IMR-90 (cell line): Measurements from ENCODE around the gene AFM. TPM values are rescaled to one million over a fixed set of nuclear protein-coding genes. Genes with fewer than 3 reads are reported as not detected.

Experiments
- ATAC-seq: fragments of 200-7000 bp; cut with Tn5 transposase; 2 replicates; pipeline ENCODE4 v1.9.1; 2020; ENCODE audit warnings: low read depth, mild to moderate bottlenecking, moderate library complexity
- BruUV-seq: library from RNA; stranded (reverse); fragments of 400-500 nt; replicated peaks from 2 replicates; lab custom pipeline; 2021; lab: Mats Ljungman, UMichigan
- CTCF ChIA-PET: fragments of 300-600 bp; formaldehyde crosslinking; extraction: SDS; loops from one replicate; lab custom pipeline; 2021; ENCODE audit warnings: antibody characterized with exemption; lab: Yijun Ruan, JAX
- POLR2A ChIA-PET: fragments of 300-600 bp; sonication (Branson Sonifier 250); formaldehyde crosslinking; loops from one replicate; lab custom pipeline; 2022; ENCODE audit warnings: antibody characterized with exemption; ENCODE audit not compliant: unreplicated experiment; lab: Charles Lee
- DNase-seq: peaks from one replicate; pipeline ENCODE4 v3.0.0; 2013
- H2AFZ ChIP-seq: replicated peaks from 2 replicates; pipeline ENCODE3; 2013; ENCODE audit warnings: low read length, mild to moderate bottlenecking; ENCODE audit not compliant: poor library complexity
- H2AK5ac ChIP-seq: 2 replicates; pipeline ENCODE4 v1.6.1; 2013; ENCODE audit warnings: low read depth, low read length, inconsistent platforms
- H2AK9ac ChIP-seq: replicated peaks from 2 replicates; pipeline ENCODE3; 2013; ENCODE audit warnings: mild to moderate bottlenecking, low read depth, low read length, moderate library complexity; ENCODE audit not compliant: poor library complexity
- H2BK120ac ChIP-seq: 2 replicates; pipeline ENCODE4 v1.6.1; 2013; ENCODE audit warnings: low read depth, low read length, inconsistent platforms
- H2BK15ac ChIP-seq: 3 replicates; pipeline ENCODE4 v1.6.1; 2013; ENCODE audit warnings: low read depth, low read length, inconsistent platforms
- H2BK20ac ChIP-seq: 2 replicates; pipeline ENCODE4 v1.6.1; 2013; ENCODE audit warnings: low read depth, mild to moderate bottlenecking, inconsistent platforms, low read length, moderate library complexity
- H2BK5ac ChIP-seq: 2 replicates; pipeline ENCODE4 v1.6.1; 2013; ENCODE audit warnings: mild to moderate bottlenecking, low read depth, low read length, inconsistent platforms; ENCODE audit not compliant: poor library complexity, severe bottlenecking
- H3K14ac ChIP-seq: replicated peaks from 2 replicates; pipeline ENCODE4 v1.6.1; 2013; ENCODE audit warnings: low read depth, low read length, inconsistent platforms
- H3K18ac ChIP-seq: 2 replicates; pipeline ENCODE4 v1.6.1; 2013; ENCODE audit warnings: low read depth, low read length, control low read depth
- H3K23ac ChIP-seq: 2 replicates; pipeline ENCODE4 v1.6.1; 2013; ENCODE audit warnings: low read depth, low read length, inconsistent platforms
- H3K27ac ChIP-seq: 2 replicates; pipeline ENCODE4 v1.5.1; 2013; ENCODE audit warnings: mild to moderate bottlenecking, control low read depth, low read length; ENCODE audit not compliant: insufficient read depth
- H3K27me3 ChIP-seq: 2 replicates; pipeline ENCODE4 v1.6.1; 2013; ENCODE audit warnings: low read length; ENCODE audit not compliant: control insufficient read depth, insufficient read depth
- H3K36me3 ChIP-seq: 2 replicates; pipeline ENCODE4 v1.6.1; 2013; ENCODE audit warnings: low read length, mixed read lengths; ENCODE audit not compliant: control insufficient read depth, insufficient read depth
- H3K4ac ChIP-seq: 2 replicates; pipeline ENCODE4 v1.6.1; 2013; ENCODE audit warnings: low read depth, low read length, inconsistent platforms
- H3K4me1 ChIP-seq: 2 replicates; pipeline ENCODE4 v1.6.1; 2013; ENCODE audit warnings: low read length, mixed read lengths; ENCODE audit not compliant: control insufficient read depth, insufficient read depth
- H3K4me2 ChIP-seq: 2 replicates; pipeline ENCODE4 v1.6.1; 2013; ENCODE audit warnings: low read depth, mild to moderate bottlenecking, control low read depth, low read length, moderate library complexity
- H3K4me3 ChIP-seq: 2 replicates; pipeline ENCODE4 v1.5.1; 2013; ENCODE audit warnings: low read depth, mild to moderate bottlenecking, control low read depth, low read length, moderate library complexity; ENCODE audit not compliant: insufficient read depth
- H3K56ac ChIP-seq: 2 replicates; pipeline ENCODE4 v1.6.1; 2013; ENCODE audit warnings: low read length, inconsistent platforms; ENCODE audit not compliant: insufficient read depth; ENCODE audit errors: extremely low read depth
- H3K79me1 ChIP-seq, 2 experiments: 2 replicates each; pipeline ENCODE4 v1.6.1; 2013; ENCODE audit warnings: low read length in 2 of 2, inconsistent platforms in 1 of 2, low read depth in 1 of 2
- H3K9ac ChIP-seq: 2 replicates; pipeline ENCODE4 v1.6.1; 2013; ENCODE audit warnings: low read depth, low read length, control low read depth
- H3K9me1 ChIP-seq: 2 replicates; pipeline ENCODE4 v1.6.1; 2013; ENCODE audit warnings: low read length, inconsistent platforms; ENCODE audit not compliant: insufficient read depth
- H3K9me3 ChIP-seq: 2 replicates; pipeline ENCODE4 v1.6.1; 2013; ENCODE audit warnings: low read length; ENCODE audit not compliant: control insufficient read depth, insufficient read depth
- H4K20me1 ChIP-seq: 2 replicates; pipeline ENCODE4 v1.6.1; 2013; ENCODE audit warnings: low read length, inconsistent platforms; ENCODE audit not compliant: insufficient read depth
- H4K5ac ChIP-seq: 2 replicates; pipeline ENCODE4 v1.6.1; 2013; ENCODE audit warnings: mild to moderate bottlenecking, low read depth, low read length, control low read depth
- H4K8ac ChIP-seq, 2 experiments: 2 replicates each; pipeline ENCODE4 v1.6.1; 2013; ENCODE audit warnings: low read depth in 2 of 2, low read length in 2 of 2, control low read depth in 1 of 2, inconsistent platforms in 1 of 2
- H4K91ac ChIP-seq: 2 replicates; pipeline ENCODE4 v1.6.1; 2013; ENCODE audit warnings: low read depth, low read length, inconsistent platforms; ENCODE audit not compliant: insufficient read depth
- MAFK ChIP-seq: IDR thresholded peaks from 2 replicates; pipeline ENCODE4 v1.6.1; 2012; ENCODE audit warnings: low read depth, low read length, improper control_type of control experiment
- MXI1 ChIP-seq: IDR thresholded peaks from 2 replicates; pipeline ENCODE4 v1.6.1; 2012; ENCODE audit warnings: low read depth, mild to moderate bottlenecking, low read length, moderate library complexity, borderline replicate concordance
- RCOR1 ChIP-seq: IDR thresholded peaks from 2 replicates; pipeline ENCODE4 v1.6.1; 2012; ENCODE audit warnings: mild to moderate bottlenecking, low read length, improper control_type of control experiment; ENCODE audit not compliant: insufficient replicate concordance
- WGBS, 2 experiments: methylation state at CpG; one replicate each; pipeline versions ENCODE4 v1.1.5 to v1.1.7; 2013; ENCODE audit warnings: missing lambda C conversion rate in 2 of 2; ENCODE audit not compliant: insufficient read length in 1 of 2; ENCODE audit errors: extremely low coverage in 2 of 2; 5-methylcytosine and 5-hydroxymethylcytosine counted together
- dilution Hi-C: fragments of 300-500 bp; cut with HindIII; formaldehyde crosslinking; loops from one replicate; pipeline ENCODE4 v1.14.3; 2018; ENCODE audit warnings: low sequenced_read_pairs; ENCODE audit not compliant: unreplicated experiment
- in situ Hi-C: fragments of 300-500 bp; cut with MboI; formaldehyde crosslinking; loops from 3 replicates; pipeline ENCODE4 v1.14.3; 2019; ENCODE audit warnings: low sequenced_read_pairs, inconsistent platforms, mixed read lengths
- intact Hi-C: fragments of 100-400 bp; cut with micrococcal nuclease; formaldehyde crosslinking; loops from 2 replicates; pipeline ENCODE4 v1.10.0; 2022
- polyA plus RNA-seq, 3 experiments: library from polyadenylated mRNA; depleted of rRNA; stranded (reverse); fragments of >200 nt; gene quantifications; 2 replicates each; pipeline ENCODE4 v1.2.3, GENCODE V29; 2012; ENCODE audit warnings: low replicate concordance in 1 of 3
- total RNA-seq: library from RNA; depleted of rRNA; stranded (reverse); fragments of >200 nt; gene quantifications from 2 replicates; pipeline ENCODE4 v1.2.3, GENCODE V29; 2012

The AFM gene
- total and polyA plus RNA-seq, 2 of the 4 experiments (the other 2 are of a cell fraction) = not detected

GRCh38 chr4:73451404-73451803 lies 30.1 kb upstream of the AFM start:
- Histone ChIP-seq H3K79me1 (no peaks in the 10 kb centered on the region), H3K18ac (no peak overlapping the region), H3K23ac (no peak overlapping the region), H4K91ac (no peak overlapping the region), H3K9me1 (no peaks in the 10 kb centered on the region), H3K9ac (no peak overlapping the region), H2AFZ (no peak overlapping the region), H2AK9ac (no peak overlapping the region), H4K5ac (no peak overlapping the region), H3K4me2 (peak overlapping the region; percentile 26; the same call in 1 of the 2 replicates), H2BK120ac (peak overlapping the region; percentile 0; the same call in 1 of the 2 replicates), H3K56ac (no peak overlapping the region), H4K8ac (no peak overlapping the region), H2BK20ac (no peak overlapping the region), H3K4ac (no peak overlapping the region), H3K14ac (0 out of 2 replicates have a peak overlapping the region, but pooled peaks have one; percentile 3), H3K27ac (no peak overlapping the region), H2BK15ac (no peak overlapping the region), H3K4me3 (no peak overlapping the region), H4K20me1 (no peaks in the 10 kb centered on the region), H2BK5ac (peak overlapping the region; percentile 41), H3K27me3 (no peaks in the 10 kb centered on the region), H3K36me3 (no peaks in the 10 kb centered on the region), H2AK5ac (no peak overlapping the region), H3K9me3 (no peaks in the 10 kb centered on the region), H3K4me1 (peaks cover 3% of the 10 kb centered on the region)
- in situ Hi-C loops (no loop called here), intact Hi-C loops (loop anchor here (5.0 kb wide), 1 partner anchor 109 kb away; no protein-coding TSS in a partner anchor), dilution Hi-C loops (no loop called here)
- CTCF ChIA-PET = no interaction called here
- no CpG with 5 or more reads among the region's 3 CpGs for WGBS, 2 experiments
- DNase-seq (peak; percentile 56), ATAC-seq (no peak)
- no TSS peak for BruUV-seq
- TF ChIP-seq MAFK (no peak), RCOR1 (no peak), MXI1 (no peak)
- POLR2A ChIA-PET = no interaction called here
